ENCODE measurements around the gene CLBA1. TPM values are rescaled to one million over a fixed set of nuclear protein-coding genes. Genes with fewer than 3 reads are reported as not detected.
"Not testable (repeated sequence)": the region's sequence is repeated elsewhere in the genome, so short reads cannot be mapped to it uniquely, and the experiment has no call there.

CLBA1 gene
- total and polyA plus RNA-seq, 4 experiments from 2014 or later: 1.2 to 1.6 (median 1.3) TPM

DNA sequence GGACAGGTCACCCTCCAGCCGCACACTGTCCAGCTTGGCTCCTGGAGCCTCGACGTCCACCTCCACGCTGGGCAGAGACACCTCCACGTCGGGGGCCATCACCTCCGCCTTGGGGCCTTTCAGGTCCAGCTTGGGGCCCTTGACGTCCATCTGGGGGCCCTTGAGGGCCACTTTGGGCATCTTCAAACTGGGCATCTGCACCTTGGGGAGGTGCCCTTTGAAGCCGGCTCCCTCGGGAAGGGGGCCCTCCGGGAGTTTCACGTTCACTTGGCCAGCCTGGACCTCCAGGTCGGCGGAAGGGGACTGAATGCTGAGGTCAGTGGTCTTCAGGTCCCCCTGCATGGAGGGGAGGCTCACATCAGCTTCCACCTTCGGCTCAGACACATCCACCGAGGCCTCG is 35.6 kb upstream of the CLBA1 start:
- H3K27ac ChIP-seq (ENCODE audit: low read depth, low read length): no peak overlapping the region
- DNase-seq: no peak
- no peaks in the 10 kb centered on the region for H3K4me1 ChIP-seq (ENCODE audit: insufficient read depth, low read length)
- no peaks in the 10 kb centered on the region for H3K36me3 ChIP-seq (ENCODE audit: insufficient read depth, low read length)
- Mint-ChIP-seq H3K9me3 (no peaks in the 10 kb centered on the region), H3K4me3 (no peak overlapping the region), H3K36me3 (no peaks in the 10 kb centered on the region), H3K27ac (no peak overlapping the region), H3K27me3 (peaks cover 0 to 7% of the 10 kb centered on the region in 2 donors), H3K4me1 (no peaks in the 10 kb centered on the region)
- intact Hi-C loops (cut with micrococcal nuclease): no loop called here
- ChIA-PET POLR2A (ENCODE audit: partially characterized antibody) (no interaction called here), CTCF (ENCODE audit: partially characterized antibody) (no interaction called here)
- no peaks in the 10 kb centered on the region for H3K9me3 ChIP-seq (ENCODE audit: control insufficient read depth in 1 of 2, low read length in 2 of 2)
- H3K4me3 ChIP-seq (ENCODE audit: low read length in 2 of 2): no peak overlapping the region
- H3K27me3 ChIP-seq (ENCODE audit: insufficient read depth, low read length): no peaks in the 10 kb centered on the region

DNA sequence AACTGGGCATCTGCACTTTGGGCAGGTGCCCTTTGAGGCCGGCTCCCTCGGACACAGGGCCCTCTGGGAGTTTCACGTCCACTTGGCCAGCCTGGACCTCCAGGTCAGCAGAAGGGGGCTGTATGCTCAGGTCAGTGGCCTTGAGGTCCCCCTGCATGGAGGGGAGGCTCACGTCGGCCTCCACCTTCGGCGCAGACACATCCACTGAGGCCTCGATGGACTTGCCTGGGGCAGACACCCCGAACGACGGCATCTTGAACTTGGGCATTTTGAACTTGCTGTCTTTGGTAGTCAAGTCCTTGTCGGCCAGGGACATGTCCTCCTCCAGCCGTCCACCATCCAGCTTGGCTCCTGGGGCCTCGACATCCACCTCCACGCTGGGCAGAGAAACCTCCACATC is 34.9 kb upstream of the CLBA1 start:
- POLR2A ChIA-PET (ENCODE audit: partially characterized antibody); DNase-seq; H3K36me3 Mint-ChIP-seq; H3K4me1 Mint-ChIP-seq; H3K27ac ChIP-seq (ENCODE audit: low read depth, low read length); H3K27me3 Mint-ChIP-seq; H3K36me3 ChIP-seq (ENCODE audit: insufficient read depth, low read length); H3K9me3 Mint-ChIP-seq; H3K9me3 ChIP-seq (ENCODE audit: control insufficient read depth in 1 of 2, low read length in 2 of 2); intact Hi-C loops (cut with micrococcal nuclease); H3K27ac Mint-ChIP-seq; CTCF ChIA-PET (ENCODE audit: partially characterized antibody); H3K27me3 ChIP-seq (ENCODE audit: insufficient read depth, low read length); H3K4me3 Mint-ChIP-seq; H3K4me1 ChIP-seq (ENCODE audit: insufficient read depth, low read length); H3K4me3 ChIP-seq (ENCODE audit: low read length in 2 of 2): not testable (repeated sequence)

- H3K27me3 ChIP-seq (ENCODE audit: insufficient read depth, low read length); H3K9me3 ChIP-seq (ENCODE audit: control insufficient read depth in 1 of 2, low read length in 2 of 2); intact Hi-C loops (cut with micrococcal nuclease); H3K9me3 Mint-ChIP-seq; H3K4me3 ChIP-seq (ENCODE audit: low read length in 2 of 2); DNase-seq; POLR2A ChIA-PET (ENCODE audit: partially characterized antibody); H3K4me3 Mint-ChIP-seq; H3K36me3 ChIP-seq (ENCODE audit: insufficient read depth, low read length); H3K4me1 Mint-ChIP-seq; H3K36me3 Mint-ChIP-seq; CTCF ChIA-PET (ENCODE audit: partially characterized antibody); H3K4me1 ChIP-seq (ENCODE audit: insufficient read depth, low read length); H3K27ac ChIP-seq (ENCODE audit: low read depth, low read length): not testable (repeated sequence)
- peak overlapping the region in 1 of 7 donors; percentile 29 for H3K27ac Mint-ChIP-seq
- H3K27me3 Mint-ChIP-seq: peaks cover 7 to 11% of the 10 kb centered on the region in 2 donors
These were observed 33.5 kb upstream of the CLBA1 start for GRCh38 chr14:104951863-104952657.

- Histone ChIP-seq H3K36me3 (ENCODE audit: insufficient read depth, low read length) (no peaks in the 10 kb centered on the region), H3K4me3 (ENCODE audit: low read length in 2 of 2) (no peak overlapping the region), H3K27me3 (ENCODE audit: insufficient read depth, low read length) (no peaks in the 10 kb centered on the region), H3K4me1 (ENCODE audit: insufficient read depth, low read length) (no peaks in the 10 kb centered on the region), H3K9me3 (ENCODE audit: control insufficient read depth in 1 of 2, low read length in 2 of 2) (no peaks in the 10 kb centered on the region), H3K27ac (ENCODE audit: low read depth, low read length) (no peak overlapping the region)
- peaks cover 13 to 15% of the 10 kb centered on the region in 2 donors for H3K27me3 Mint-ChIP-seq
- POLR2A ChIA-PET (ENCODE audit: partially characterized antibody): no interaction called here
- no peaks in the 10 kb centered on the region for H3K9me3 Mint-ChIP-seq
- DNase-seq: no peak
- H3K4me3 Mint-ChIP-seq: no peak overlapping the region
- no peak overlapping the region for H3K27ac Mint-ChIP-seq
- H3K4me1 Mint-ChIP-seq: no peaks in the 10 kb centered on the region
- CTCF ChIA-PET (ENCODE audit: partially characterized antibody): no interaction called here
- H3K36me3 Mint-ChIP-seq: no peaks in the 10 kb centered on the region
- intact Hi-C loops (cut with micrococcal nuclease): no loop called here
These were observed 32.5 kb upstream of the CLBA1 start for GRCh38 chr14:104953097-104953496.

DNA sequence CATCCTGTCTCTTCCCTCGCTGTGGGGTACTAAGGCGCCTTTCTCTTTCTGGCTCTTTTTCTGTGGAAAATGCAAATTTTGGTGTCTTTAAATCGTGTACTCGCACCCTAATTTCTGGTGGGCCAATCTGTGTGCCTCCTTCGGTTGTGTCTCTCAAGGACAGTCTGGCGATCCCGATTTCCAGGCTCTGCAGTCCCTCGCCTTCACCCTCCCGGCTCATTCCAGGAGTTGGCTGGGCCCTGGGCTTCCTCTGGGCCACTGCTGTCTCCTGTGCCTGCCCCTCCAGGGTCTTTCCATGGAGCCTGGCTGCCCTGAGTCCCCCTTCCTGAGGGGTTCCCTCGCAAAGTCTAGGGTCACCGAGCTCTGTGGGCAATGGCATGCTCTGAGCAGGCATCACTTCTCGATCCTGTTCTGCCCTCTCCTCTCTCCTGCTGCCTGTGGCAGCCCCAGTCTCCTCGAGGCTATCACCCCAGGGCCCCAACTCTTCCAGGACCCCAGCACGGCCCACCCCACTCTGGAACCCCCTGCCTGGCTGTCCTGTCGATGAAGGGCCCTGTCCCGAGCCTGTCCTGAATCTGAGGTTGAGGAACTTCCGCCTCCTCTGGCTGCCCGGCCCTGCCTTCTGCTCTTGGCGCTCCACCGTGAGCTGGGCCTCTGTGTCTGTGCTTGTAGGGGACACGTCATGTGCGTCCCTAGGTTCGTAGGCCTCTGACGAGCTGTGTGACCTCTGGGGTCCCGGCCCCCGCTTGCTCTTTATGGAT is 31.5 kb upstream of the CLBA1 start:
- intact Hi-C loops (cut with micrococcal nuclease): no loop called here
- H3K9me3 ChIP-seq (ENCODE audit: control insufficient read depth in 1 of 2, low read length in 2 of 2): no peaks in the 10 kb centered on the region
- DNase-seq: no peak
- H3K36me3 ChIP-seq (ENCODE audit: insufficient read depth, low read length): no peaks in the 10 kb centered on the region
- no peak overlapping the region for H3K4me3 Mint-ChIP-seq
- ChIA-PET POLR2A (ENCODE audit: partially characterized antibody) (no interaction called here), CTCF (ENCODE audit: partially characterized antibody) (no interaction called here)
- no peak overlapping the region for H3K4me3 ChIP-seq (ENCODE audit: low read length in 2 of 2)
- H3K27me3 ChIP-seq (ENCODE audit: insufficient read depth, low read length): no peaks in the 10 kb centered on the region
- no peak overlapping the region for H3K27ac Mint-ChIP-seq
- H3K4me1 Mint-ChIP-seq: no peaks in the 10 kb centered on the region
- no peaks in the 10 kb centered on the region for H3K9me3 Mint-ChIP-seq
- H3K4me1 ChIP-seq (ENCODE audit: insufficient read depth, low read length): no peaks in the 10 kb centered on the region
- H3K36me3 Mint-ChIP-seq: no peaks in the 10 kb centered on the region
- no peak overlapping the region for H3K27ac ChIP-seq (ENCODE audit: low read depth, low read length)
- H3K27me3 Mint-ChIP-seq: peaks cover 16 to 19% of the 10 kb centered on the region in 2 donors

DNA sequence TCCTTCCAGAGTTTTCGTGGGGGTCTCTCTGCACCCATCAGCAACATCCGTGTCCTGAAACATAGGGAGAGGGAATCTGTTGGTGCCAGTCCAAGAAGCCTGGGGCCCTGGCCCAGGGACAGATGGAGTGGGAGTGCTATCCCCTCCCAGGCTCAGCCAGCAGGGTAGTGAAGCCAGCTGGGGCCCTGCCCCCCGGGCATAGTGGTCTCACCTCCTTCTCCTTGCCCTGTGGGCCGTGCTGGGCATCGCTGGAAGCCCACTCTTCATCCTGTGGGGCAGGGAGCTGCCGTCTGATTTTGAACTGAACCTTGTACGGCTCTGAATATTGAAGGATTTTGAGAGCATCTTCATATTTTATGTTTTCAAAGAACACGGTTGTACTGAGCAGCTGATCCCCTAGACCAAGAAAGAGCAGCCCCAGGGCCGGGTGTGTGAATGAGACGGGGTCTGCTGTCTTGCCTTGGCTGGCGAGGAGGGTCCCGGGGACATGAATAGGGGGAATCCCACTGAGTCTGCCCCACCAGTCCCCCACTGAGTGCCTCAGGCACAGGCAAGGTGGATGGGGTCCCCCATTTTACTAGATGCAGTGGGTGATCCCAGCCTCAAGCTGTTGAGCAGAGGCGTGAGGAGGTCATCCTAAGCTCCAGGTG is 30.7 kb upstream of the CLBA1 start:
- H3K27me3 Mint-ChIP-seq: peaks cover 16 to 19% of the 10 kb centered on the region in 2 donors
- CTCF ChIA-PET (ENCODE audit: partially characterized antibody): no interaction called here

DNA sequence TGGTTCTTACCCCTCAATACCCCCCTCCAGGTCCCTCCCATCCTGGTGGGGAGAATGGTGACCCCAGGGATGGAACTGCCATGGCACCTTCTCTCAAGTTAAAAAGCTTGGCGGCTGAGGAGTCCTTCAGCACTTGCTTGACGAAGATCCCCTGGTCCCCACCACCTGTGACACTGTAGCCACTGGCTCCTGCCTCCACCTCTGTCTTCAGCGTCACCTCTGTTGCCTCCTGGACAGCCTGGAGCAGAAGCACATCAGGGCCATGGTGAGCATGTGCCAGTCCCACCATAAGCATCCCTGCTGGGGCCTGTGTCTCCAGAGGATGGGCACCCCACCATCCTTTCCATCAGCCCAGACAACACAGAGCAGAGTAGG is 30.2 kb upstream of the CLBA1 start:
- H3K4me1 ChIP-seq (ENCODE audit: insufficient read depth, low read length): no peaks in the 10 kb centered on the region
- H3K36me3 ChIP-seq (ENCODE audit: insufficient read depth, low read length): no peaks in the 10 kb centered on the region
- no peaks in the 10 kb centered on the region for H3K9me3 ChIP-seq (ENCODE audit: control insufficient read depth in 1 of 2, low read length in 2 of 2)
- no peaks in the 10 kb centered on the region for H3K9me3 Mint-ChIP-seq
- intact Hi-C loops (cut with micrococcal nuclease): no loop called here
- H3K27ac Mint-ChIP-seq: no peak overlapping the region
- peaks cover 17 to 19% of the 10 kb centered on the region in 2 donors for H3K27me3 Mint-ChIP-seq
- no peak overlapping the region for H3K4me3 ChIP-seq (ENCODE audit: low read length in 2 of 2)
- CTCF ChIA-PET (ENCODE audit: partially characterized antibody): no interaction called here
- H3K36me3 Mint-ChIP-seq: no peaks in the 10 kb centered on the region
- no peaks in the 10 kb centered on the region for H3K27me3 ChIP-seq (ENCODE audit: insufficient read depth, low read length)
- no peak for DNase-seq
- no peaks in the 10 kb centered on the region for H3K4me1 Mint-ChIP-seq
- no peak overlapping the region for H3K4me3 Mint-ChIP-seq
- no peak overlapping the region for H3K27ac ChIP-seq (ENCODE audit: low read depth, low read length)
- POLR2A ChIA-PET (ENCODE audit: partially characterized antibody): no interaction called here

More for the DNA sequence above, 30.7 kb upstream of the CLBA1 start:
- Mint-ChIP-seq H3K9me3 (no peaks in the 10 kb centered on the region), H3K36me3 (no peaks in the 10 kb centered on the region), H3K4me1 (no peaks in the 10 kb centered on the region), H3K4me3 (no peak overlapping the region), H3K27ac (no peak overlapping the region)
- intact Hi-C loops (cut with micrococcal nuclease): no loop called here
- H3K36me3 ChIP-seq (ENCODE audit: insufficient read depth, low read length): no peaks in the 10 kb centered on the region
- H3K27ac ChIP-seq (ENCODE audit: low read depth, low read length): no peak overlapping the region
- POLR2A ChIA-PET (ENCODE audit: partially characterized antibody): no interaction called here
- DNase-seq: no peak
- H3K4me1 ChIP-seq (ENCODE audit: insufficient read depth, low read length): no peaks in the 10 kb centered on the region
- no peaks in the 10 kb centered on the region for H3K27me3 ChIP-seq (ENCODE audit: insufficient read depth, low read length)
- H3K4me3 ChIP-seq (ENCODE audit: low read length in 2 of 2): no peak overlapping the region
- H3K9me3 ChIP-seq (ENCODE audit: control insufficient read depth in 1 of 2, low read length in 2 of 2): no peaks in the 10 kb centered on the region

Measured in CD4-positive, alpha-beta memory T cell (primary cell).